Psoas muscle (tissue), 8 donors: Measurements from ENCODE around the gene ETF1. TPM values are rescaled to one million over a fixed set of nuclear protein-coding genes. Genes with fewer than 3 reads are reported as not detected.
"Not testable (repeated sequence)": the region's sequence is repeated elsewhere in the genome, so short reads cannot be mapped to it uniquely, and the experiment has no call there.

Experiments used
- ATAC-seq, 4 donors: fragments of 200-7000 bp; cut with Tn5 transposase; one replicate each; pipeline ENCODE4 v1.9.1; 2020; ENCODE audit warnings: moderate library complexity in 3 of 4, mild to moderate bottlenecking in 2 of 4
- DNase-seq, 2 donors: peaks; one replicate each; pipeline ENCODE4 v3.0.0-alpha.2; 2020
- H3K27ac ChIP-seq: fragments of 200-600 bp; one replicate; pipeline ENCODE4 v1.8.0; 2022
- H3K27me3 ChIP-seq, 3 donors: fragments of 200-600 bp in 1 of 3; one replicate each; pipeline versions ENCODE4 v1.6.1 to v1.8.0; 2013 to 2022; ENCODE audit warnings: low read length in 2 of 3, mild to moderate bottlenecking in 2 of 3, moderate library complexity in 1 of 3; ENCODE audit not compliant: insufficient read depth in 3 of 3
- H3K36me3 ChIP-seq, 2 donors: fragments of 200-600 bp in 1 of 2; one replicate each; pipeline versions ENCODE4 v1.6.1 to v1.8.0; 2013 to 2022; ENCODE audit warnings: low read depth in 1 of 2, mild to moderate bottlenecking in 1 of 2, moderate library complexity in 1 of 2; ENCODE audit not compliant: insufficient read depth in 1 of 2
- H3K4me1 ChIP-seq: fragments of 200-600 bp; one replicate; pipeline ENCODE4 v1.8.0; 2022
- H3K4me3 ChIP-seq: fragments of 200-600 bp; one replicate; pipeline ENCODE4 v1.8.0; 2022; ENCODE audit warnings: mild to moderate bottlenecking
- H3K9me3 ChIP-seq: fragments of 200-600 bp; one replicate; pipeline ENCODE4 v1.8.0; 2022
- CTCF ChIP-seq: fragments of 200-600 bp; IDR thresholded peaks from one replicate; pipeline ENCODE4 v1.8.0; 2022; ENCODE audit warnings: antibody characterized with exemption
- WGBS, 3 donors: extraction: QIAGEN DNeasy Blood & Tissue Kit; methylation state at CpG; one replicate each; pipeline versions ENCODE4 v1.1.6 to v1.1.7; 2013; 5-methylcytosine and 5-hydroxymethylcytosine counted together
- intact Hi-C, 2 donors: fragments of 100-400 bp; cut with DNase I; formaldehyde crosslinking; loops; one replicate each; pipeline versions ENCODE4 v1.11.0 to v1.14.2; 2022
- polyA plus RNA-seq, 3 donors: library from polyadenylated mRNA; stranded (reverse); fragments of 200-250 nt; gene quantifications; one replicate each; pipeline ENCODE4 v1.2.3, GENCODE V29; 2013
- total RNA-seq, 4 donors: library from RNA; stranded (reverse); fragmentation: NEBNext Ultra II Directional in 2 of 4; extraction: Animal tissue kit (Norgen Biotek cat#: 25700) in 2 of 4; gene quantifications; one replicate each; pipeline versions ENCODE4 v1.2.1 to v1.2.4, GENCODE V29; 2021 to 2023
- donor health status: healthy with polysubstance abuse.
- donor health status: DM: no; HTN: no; CAD: no; lungs with moderate emphysema.
- donor health status: Bipolar disorder and iron deficiency.
- donor health status: healthy.
- donor health status: DM: yes; HTN: yes; CAD: no.
- donor health status: DM: no; HTN: no; CAD: no.
- donor health status: DM: no; HTN: no; CAD: no.
- donor health status: DM: yes; HTN: yes; CAD: no.

The ETF1 gene
- total and polyA plus RNA-seq, 7 donors: 72.3 to 212 (median 153) TPM

DNA sequence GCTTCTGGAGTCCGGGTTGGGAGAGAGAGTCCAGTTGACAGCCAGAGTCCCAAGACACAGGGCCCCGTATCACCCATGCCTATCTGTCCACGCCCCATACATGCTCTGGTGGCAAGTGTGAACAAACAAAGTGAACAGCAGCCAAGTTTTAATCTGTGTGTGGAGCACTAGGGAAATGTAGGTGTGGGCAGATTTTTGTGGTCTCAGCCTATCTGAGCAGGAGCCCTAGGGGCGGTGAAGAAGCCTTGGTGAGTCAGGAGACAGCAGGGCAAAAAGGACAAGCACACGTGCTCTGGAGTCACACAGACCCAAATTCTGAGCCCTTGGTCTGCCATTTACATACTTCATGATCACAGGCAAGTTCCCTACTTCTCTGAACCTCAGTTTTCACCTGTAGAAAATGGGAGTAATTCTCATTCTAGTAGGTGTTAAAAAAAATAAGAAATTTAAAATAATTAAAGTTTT is 54.5 kb downstream of the ETF1 start:
- Histone ChIP-seq H3K4me3 (no peak overlapping the region), H3K4me1 (peaks cover 10% of the 10 kb centered on the region), H3K27me3 (peaks cover 0 to 15% (median 2%) of the 10 kb centered on the region in 3 donors), H3K36me3 (no peaks in the 10 kb centered on the region), H3K9me3 (no peaks in the 10 kb centered on the region), H3K27ac (no peak overlapping the region)
- no peak for ATAC-seq
- WGBS, 3 donors: 84 to 95% (median 85%) methylated on average over 5 of the region's 5 CpGs
- intact Hi-C loops: loop anchor here in 1 of 2 donors (2.0 kb wide), 1 partner anchor 22 kb away; no protein-coding TSS in a partner anchor
- no peak for DNase-seq
- TF ChIP-seq CTCF: no peak

- Histone ChIP-seq H3K9me3 (no peaks in the 10 kb centered on the region), H3K27me3 (no peaks in the 10 kb centered on the region), H3K4me1 (no peaks in the 10 kb centered on the region), H3K36me3 (no peaks in the 10 kb centered on the region), H3K27ac (no peak overlapping the region), H3K4me3 (no peak overlapping the region)
- intact Hi-C loops: no loop called here
- TF ChIP-seq CTCF: no peak
- ATAC-seq: no peak
- 59 to 66% (median 64%) methylated on average over 4 of the region's 4 CpGs for WGBS, 3 donors
- DNase-seq: no peak
Observed at GRCh38 chr5:138482638-138483037, 60.4 kb downstream of the ETF1 start.

GRCh38 chr5:138476918-138477317 is 66.1 kb downstream of the ETF1 start:
- DNase-seq (no peak), ATAC-seq (no peak)
- Histone ChIP-seq H3K9me3 (no peaks in the 10 kb centered on the region), H3K27me3 (no peaks in the 10 kb centered on the region), H3K36me3 (no peaks in the 10 kb centered on the region), H3K4me3 (no peak overlapping the region), H3K27ac (no peak overlapping the region), H3K4me1 (no peaks in the 10 kb centered on the region)
- intact Hi-C loops: no loop called here
- 92 to 94% (median 93%) methylated on average over 7 of the region's 7 CpGs for WGBS, 3 donors
- TF ChIP-seq CTCF: no peak

DNA sequence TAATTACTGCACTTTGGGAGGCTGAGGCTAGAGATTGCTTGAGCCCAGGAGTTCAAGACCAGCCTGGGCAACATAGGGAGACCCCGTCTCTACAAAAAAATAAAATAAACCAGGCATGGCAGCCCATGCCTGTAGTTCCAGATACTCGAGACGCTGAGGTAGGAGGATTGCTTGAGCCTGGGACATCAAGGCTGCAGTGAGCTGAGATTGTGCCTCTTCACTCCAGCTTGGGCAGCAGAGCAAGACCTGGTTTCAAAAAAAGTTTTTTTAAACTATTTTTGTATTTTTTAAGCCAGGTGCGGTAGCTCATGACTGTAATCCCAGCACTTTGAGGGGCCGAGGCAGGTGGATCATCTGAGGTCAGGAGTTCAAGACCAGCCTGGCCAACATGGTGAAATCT is 69.9 kb downstream of the ETF1 start:
- H3K9me3 ChIP-seq, H3K27ac ChIP-seq, H3K4me3 ChIP-seq, H3K36me3 ChIP-seq, DNase-seq, ATAC-seq, H3K4me1 ChIP-seq, intact Hi-C loops, H3K27me3 ChIP-seq: not testable (repeated sequence)
- 78 to 94% (median 89%) methylated on average over 5 of the region's 5 CpGs for WGBS, 3 donors

- no peak overlapping the region for H3K27ac ChIP-seq
- H3K4me3 ChIP-seq: no peak overlapping the region
- ATAC-seq: no peak
- no peaks in the 10 kb centered on the region for H3K9me3 ChIP-seq
- no peak for TF ChIP-seq CTCF
- H3K36me3 ChIP-seq: peaks cover 0 to 4% of the 10 kb centered on the region in 2 donors
- H3K4me1 ChIP-seq: no peaks in the 10 kb centered on the region
- no peaks in the 10 kb centered on the region for H3K27me3 ChIP-seq
- DNase-seq: no peak
- 49 to 52% (median 50%) methylated on average over 6 of the region's 6 CpGs for WGBS, 3 donors
- intact Hi-C loops: no loop called here
Observed at GRCh38 chr5:138472353-138472752, 70.7 kb downstream of the ETF1 start.
